ENCODE results near the gene HS1BP3.

HS1BP3 gene

GRCh38 chr2:20635113-20635510, 15.8 kb downstream of the HS1BP3 start:
- ATAC-seq (replicated peaks; ENCODE audit: extremely low read depth, poor library complexity, severe bottlenecking) (no peak), DNase-seq (ENCODE audit: low spot score in 2 of 2) (no peak)
- no peaks in the 10 kb centered on the region for H3K9me3 Mint-ChIP-seq
- H3K27ac Mint-ChIP-seq (ENCODE audit: low read depth), result peak overlapping the region; percentile 3
- no peak overlapping the region for H3K4me3 Mint-ChIP-seq
- H3K36me3 Mint-ChIP-seq (ENCODE audit: insufficient read depth), result peaks cover 6% of the 10 kb centered on the region
- peaks cover 16% of the 10 kb centered on the region for H3K4me1 Mint-ChIP-seq
- no peaks in the 10 kb centered on the region for H3K27me3 Mint-ChIP-seq

- Mint-ChIP-seq H3K4me1 (peaks cover 16% of the 10 kb centered on the region), H3K4me3 (no peak overlapping the region), H3K27me3 (no peaks in the 10 kb centered on the region), H3K36me3 (ENCODE audit: insufficient read depth) (peaks cover 6% of the 10 kb centered on the region), H3K9me3 (no peaks in the 10 kb centered on the region), H3K27ac (ENCODE audit: low read depth) (no peak overlapping the region)
- DNase-seq (ENCODE audit: low spot score in 2 of 2) (no peak), ATAC-seq (replicated peaks; ENCODE audit: extremely low read depth, poor library complexity, severe bottlenecking) (no peak)
These were observed 16.3 kb downstream of the HS1BP3 start for GRCh38 chr2:20634507-20635112.

DNA sequence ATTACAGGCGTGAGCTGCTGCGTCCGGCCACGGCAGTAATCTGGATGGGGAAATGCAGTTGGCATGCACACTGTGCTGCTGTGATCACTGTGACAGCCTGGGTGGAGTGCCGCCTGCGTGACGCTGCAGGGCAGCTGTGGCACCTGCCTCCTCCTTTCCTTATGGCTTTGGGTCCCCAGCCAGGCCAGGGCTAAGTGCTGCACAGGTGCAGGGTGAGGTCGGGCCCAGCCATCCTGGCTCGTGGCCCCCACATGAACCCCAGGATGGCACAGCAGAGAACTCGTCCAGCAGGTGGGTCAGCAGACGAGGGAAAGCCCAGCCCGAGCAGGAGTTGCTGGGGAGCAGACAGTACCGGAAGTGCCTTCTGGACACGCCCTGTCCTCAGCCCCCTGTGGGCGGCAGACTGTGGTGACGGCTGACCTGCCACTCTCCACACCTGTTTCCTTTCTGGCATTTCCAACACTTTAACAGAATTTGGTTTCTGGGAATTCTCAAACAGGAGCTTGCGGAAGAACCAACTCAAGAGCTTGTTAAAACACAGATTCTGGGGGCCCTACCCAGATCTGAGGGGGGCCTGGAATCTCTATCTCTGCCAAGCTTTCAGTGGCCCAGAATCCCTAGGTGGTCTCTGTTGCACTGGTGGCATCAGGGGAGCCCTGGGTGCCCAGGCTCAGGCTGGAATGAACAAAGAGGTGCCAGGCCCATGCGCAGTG, 16.9 kb downstream of the HS1BP3 start:
- Mint-ChIP-seq H3K27me3 (no peaks in the 10 kb centered on the region), H3K36me3 (ENCODE audit: insufficient read depth) (peaks cover 3% of the 10 kb centered on the region), H3K9me3 (no peaks in the 10 kb centered on the region), H3K4me1 (peaks cover 17% of the 10 kb centered on the region), H3K4me3 (no peak overlapping the region), H3K27ac (ENCODE audit: low read depth) (no peak overlapping the region)
- DNase-seq (ENCODE audit: low spot score in 2 of 2), result no peak
- no peak for ATAC-seq (replicated peaks; ENCODE audit: extremely low read depth, poor library complexity, severe bottlenecking)

DNA sequence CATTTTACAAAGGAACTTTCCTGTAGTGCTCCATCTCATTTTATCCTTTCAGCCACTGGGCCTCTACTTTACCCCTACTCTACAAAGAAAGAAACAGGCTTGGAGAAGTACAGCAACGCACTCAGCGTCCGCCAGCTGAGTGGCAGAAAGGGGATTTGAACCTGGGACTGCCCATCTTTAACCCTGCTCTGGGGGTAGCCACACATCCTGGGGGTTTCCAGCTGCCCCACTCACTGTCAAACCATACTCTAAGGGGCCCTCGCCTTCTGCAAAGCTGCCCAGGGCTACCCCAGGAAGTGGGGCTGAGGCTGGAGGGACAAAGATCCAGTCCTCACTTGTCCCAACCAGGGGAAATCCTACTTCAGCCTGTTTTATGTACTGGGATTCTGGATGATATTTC, 17.9 kb downstream of the HS1BP3 start:
- peaks cover 5% of the 10 kb centered on the region for H3K36me3 Mint-ChIP-seq (ENCODE audit: insufficient read depth)
- peaks cover 22% of the 10 kb centered on the region for H3K4me1 Mint-ChIP-seq
- H3K4me3 Mint-ChIP-seq, result no peak overlapping the region
- ATAC-seq (replicated peaks; ENCODE audit: extremely low read depth, poor library complexity, severe bottlenecking) (no peak), DNase-seq (ENCODE audit: low spot score in 2 of 2) (no peak)
- no peak overlapping the region for H3K27ac Mint-ChIP-seq (ENCODE audit: low read depth)
- no peaks in the 10 kb centered on the region for H3K27me3 Mint-ChIP-seq
- H3K9me3 Mint-ChIP-seq, result no peaks in the 10 kb centered on the region

DNA sequence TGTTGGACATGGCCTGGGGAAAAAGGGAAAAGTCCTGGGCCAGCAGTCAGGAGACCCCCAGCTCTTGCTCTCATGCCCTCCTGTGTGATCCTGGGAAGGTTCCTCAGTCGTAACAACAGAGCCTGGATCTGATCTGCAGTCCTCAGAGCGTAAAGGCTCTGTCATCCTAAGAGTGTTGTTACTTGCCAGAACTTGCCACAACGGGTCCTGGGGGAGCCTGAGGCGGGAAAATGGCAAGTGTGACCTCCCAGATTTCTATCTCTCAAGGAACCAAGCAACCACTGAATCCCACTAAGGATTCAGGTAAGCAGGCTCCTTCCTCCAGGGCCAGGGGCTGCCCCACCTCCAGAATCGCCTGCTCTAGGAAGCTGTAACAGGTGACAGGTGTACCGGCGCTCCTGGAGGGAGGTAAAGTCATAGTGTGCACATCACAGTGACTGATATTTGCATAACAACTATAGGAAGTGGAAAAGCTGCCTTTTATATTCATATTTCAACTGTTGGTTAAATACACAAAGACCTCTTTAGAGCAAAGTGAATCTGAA, 18.4 kb downstream of the HS1BP3 start:
- H3K9me3 Mint-ChIP-seq, result no peaks in the 10 kb centered on the region
- DNase-seq (ENCODE audit: low spot score in 2 of 2), result no peak

GRCh38 chr2:20631617-20632307, 19.1 kb downstream of the HS1BP3 start:
- H3K27ac Mint-ChIP-seq (ENCODE audit: low read depth), result no peak overlapping the region
- H3K27me3 Mint-ChIP-seq, result no peaks in the 10 kb centered on the region
- peaks cover 22% of the 10 kb centered on the region for H3K4me1 Mint-ChIP-seq
- DNase-seq (ENCODE audit: low spot score in 2 of 2) (no peak), ATAC-seq (replicated peaks; ENCODE audit: extremely low read depth, poor library complexity, severe bottlenecking) (no peak)
- H3K4me3 Mint-ChIP-seq, result no peak overlapping the region
- H3K9me3 Mint-ChIP-seq, result no peaks in the 10 kb centered on the region
- H3K36me3 Mint-ChIP-seq (ENCODE audit: insufficient read depth), result peaks cover 5% of the 10 kb centered on the region

More for the DNA sequence above, 18.4 kb downstream of the HS1BP3 start:
- H3K27me3 Mint-ChIP-seq, result no peaks in the 10 kb centered on the region
- H3K4me1 Mint-ChIP-seq, result peaks cover 22% of the 10 kb centered on the region
- no peak overlapping the region for H3K4me3 Mint-ChIP-seq
- H3K36me3 Mint-ChIP-seq (ENCODE audit: insufficient read depth), result peaks cover 5% of the 10 kb centered on the region
- ATAC-seq (replicated peaks; ENCODE audit: extremely low read depth, poor library complexity, severe bottlenecking), result no peak
- H3K27ac Mint-ChIP-seq (ENCODE audit: low read depth), result no peak overlapping the region

DNA sequence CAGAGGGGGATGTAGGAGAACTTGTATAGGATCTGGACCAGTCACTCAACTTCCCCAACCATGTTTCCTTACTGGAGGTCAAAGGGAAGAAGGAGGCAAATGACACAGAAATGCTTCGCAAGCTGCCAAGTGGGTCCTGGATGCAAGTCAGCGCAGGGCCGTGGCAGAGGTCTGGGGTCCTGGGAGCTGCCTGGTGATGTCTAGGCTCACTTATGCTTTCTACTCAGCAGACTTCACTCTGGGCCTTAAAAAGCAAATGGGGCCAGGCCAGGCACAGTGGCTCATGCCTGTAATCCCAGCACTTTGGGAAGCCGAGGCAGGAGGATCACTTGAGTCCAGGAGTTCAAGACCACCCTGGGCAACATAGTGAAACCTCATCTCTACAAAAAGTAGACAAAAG, 19.9 kb downstream of the HS1BP3 start:
- Mint-ChIP-seq H3K27me3 (no peaks in the 10 kb centered on the region), H3K27ac (ENCODE audit: low read depth) (peak overlapping the region; percentile 65)

GRCh38 chr2:20629581-20630171, 21.2 kb downstream of the HS1BP3 start:
- ATAC-seq (replicated peaks; ENCODE audit: extremely low read depth, poor library complexity, severe bottlenecking) (no peak), DNase-seq (ENCODE audit: low spot score in 2 of 2) (no peak)
- Mint-ChIP-seq H3K36me3 (ENCODE audit: insufficient read depth) (peaks cover 4% of the 10 kb centered on the region), H3K9me3 (no peaks in the 10 kb centered on the region), H3K4me3 (no peak overlapping the region), H3K4me1 (peaks cover 11% of the 10 kb centered on the region), H3K27me3 (no peaks in the 10 kb centered on the region), H3K27ac (ENCODE audit: low read depth) (no peak overlapping the region)

More for the DNA sequence above, 19.9 kb downstream of the HS1BP3 start:
- no peaks in the 10 kb centered on the region for H3K9me3 Mint-ChIP-seq
- peaks cover 5% of the 10 kb centered on the region for H3K36me3 Mint-ChIP-seq (ENCODE audit: insufficient read depth)
- H3K4me3 Mint-ChIP-seq, result no peak overlapping the region
- ATAC-seq (replicated peaks; ENCODE audit: extremely low read depth, poor library complexity, severe bottlenecking), result no peak
- no peak for DNase-seq (ENCODE audit: low spot score in 2 of 2)
- H3K4me1 Mint-ChIP-seq, result peaks cover 20% of the 10 kb centered on the region

DNA sequence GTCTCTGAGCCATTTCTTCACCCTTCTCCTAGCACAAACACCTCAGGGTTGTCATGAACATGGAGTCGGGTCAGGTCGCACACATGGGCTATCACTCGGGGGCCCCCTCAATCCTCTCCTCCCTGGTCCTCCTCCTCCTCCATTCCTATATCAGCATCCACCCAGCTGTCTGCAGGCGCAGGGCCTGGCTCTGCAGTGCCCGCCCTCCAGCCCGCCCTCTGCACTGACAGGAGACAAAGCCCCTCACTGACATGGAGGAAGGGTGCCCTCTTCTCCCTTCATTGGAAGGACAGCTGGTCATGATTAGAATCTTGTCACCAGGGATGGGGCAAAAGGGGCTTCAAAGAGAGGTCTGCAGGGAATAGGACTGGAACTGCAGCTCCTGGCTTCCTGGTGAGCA, 21.7 kb downstream of the HS1BP3 start:
- H3K4me1 Mint-ChIP-seq, result peaks cover 11% of the 10 kb centered on the region
- peaks cover 3% of the 10 kb centered on the region for H3K36me3 Mint-ChIP-seq (ENCODE audit: insufficient read depth)
- ATAC-seq (replicated peaks; ENCODE audit: extremely low read depth, poor library complexity, severe bottlenecking) (no peak), DNase-seq (ENCODE audit: low spot score in 2 of 2) (no peak)
- no peaks in the 10 kb centered on the region for H3K9me3 Mint-ChIP-seq
- H3K27ac Mint-ChIP-seq (ENCODE audit: low read depth), result no peak overlapping the region
- no peaks in the 10 kb centered on the region for H3K27me3 Mint-ChIP-seq
- no peak overlapping the region for H3K4me3 Mint-ChIP-seq

GRCh38 chr2:20627712-20628380, 23.1 kb downstream of the HS1BP3 start:
- no peaks in the 10 kb centered on the region for H3K9me3 Mint-ChIP-seq
- peaks cover 11% of the 10 kb centered on the region for H3K4me1 Mint-ChIP-seq
- DNase-seq (ENCODE audit: low spot score in 2 of 2), result no peak
- no peak overlapping the region for H3K27ac Mint-ChIP-seq (ENCODE audit: low read depth)
- no peak for ATAC-seq (replicated peaks; ENCODE audit: extremely low read depth, poor library complexity, severe bottlenecking)
- H3K4me3 Mint-ChIP-seq, result no peak overlapping the region
- H3K36me3 Mint-ChIP-seq (ENCODE audit: insufficient read depth), result peaks cover 3% of the 10 kb centered on the region
- no peaks in the 10 kb centered on the region for H3K27me3 Mint-ChIP-seq

DNA sequence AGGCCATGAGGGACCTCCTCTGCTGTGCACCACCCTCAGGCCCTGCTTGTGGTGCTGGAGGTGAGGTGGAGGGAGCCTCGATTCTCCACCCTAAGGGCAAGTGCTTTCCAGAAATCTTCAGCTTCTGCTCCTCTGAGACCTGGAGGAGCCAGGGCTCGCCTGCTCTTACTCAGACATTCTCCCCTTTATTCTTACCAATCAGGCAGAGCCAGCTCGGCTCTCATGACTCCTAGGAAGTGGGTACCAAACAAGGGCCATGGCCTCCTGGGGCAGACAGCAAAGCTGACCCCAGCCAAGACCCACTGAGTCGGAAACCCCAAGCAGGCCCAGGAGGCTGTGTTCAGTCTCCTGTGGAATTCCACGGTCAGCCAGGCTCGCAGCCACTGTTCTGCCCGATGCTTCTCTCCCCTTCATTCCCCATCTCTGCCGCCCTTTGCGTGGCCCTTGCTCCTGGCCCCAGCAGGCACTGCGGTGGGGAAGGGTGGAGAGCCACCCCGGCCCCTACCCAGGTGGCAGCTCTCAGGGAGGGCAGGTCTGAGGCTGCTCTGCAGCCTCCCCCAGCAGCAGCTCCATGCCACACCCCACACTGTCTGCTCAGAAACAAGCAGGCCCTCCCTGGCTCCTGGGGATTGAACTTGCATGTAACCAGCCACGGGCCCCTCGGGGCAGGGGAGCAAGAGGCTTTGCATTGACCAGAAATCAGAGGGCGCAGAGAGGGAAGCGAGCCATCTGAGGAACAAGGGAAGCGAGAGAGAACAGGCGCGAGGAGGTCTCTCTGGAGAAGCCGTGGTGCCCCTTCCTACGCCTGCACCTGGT, 24.0 kb downstream of the HS1BP3 start:
- Mint-ChIP-seq H3K27ac (ENCODE audit: low read depth) (no peak overlapping the region), H3K4me1 (peaks cover 11% of the 10 kb centered on the region), H3K36me3 (ENCODE audit: insufficient read depth) (peaks cover 7% of the 10 kb centered on the region), H3K9me3 (no peaks in the 10 kb centered on the region), H3K27me3 (no peaks in the 10 kb centered on the region), H3K4me3 (no peak overlapping the region)
- DNase-seq (ENCODE audit: low spot score in 2 of 2) (no peak), ATAC-seq (replicated peaks; ENCODE audit: extremely low read depth, poor library complexity, severe bottlenecking) (no peak)

GRCh38 chr2:20626392-20626697, 24.6 kb downstream of the HS1BP3 start:
- Mint-ChIP-seq H3K9me3 (no peaks in the 10 kb centered on the region), H3K4me3 (no peak overlapping the region), H3K27me3 (no peaks in the 10 kb centered on the region), H3K4me1 (peaks cover 6% of the 10 kb centered on the region), H3K27ac (ENCODE audit: low read depth) (no peak overlapping the region), H3K36me3 (ENCODE audit: insufficient read depth) (peaks cover 8% of the 10 kb centered on the region)
- DNase-seq (ENCODE audit: low spot score in 2 of 2) (no peak), ATAC-seq (replicated peaks; ENCODE audit: extremely low read depth, poor library complexity, severe bottlenecking) (no peak)
